Prostate gland (tissue), 2 donors: Measurements from ENCODE around the gene CFTR.

Experiments used
- POLR2A ChIP-seq: fragments of 450-650 bp; IDR thresholded peaks from one replicate; pipeline ENCODE4 v1.6.1; 2016; ENCODE audit warnings: antibody characterized with exemption, mild to moderate bottlenecking
- POLR2AphosphoS5 ChIP-seq: sonication (generic); formaldehyde crosslinking; IDR thresholded peaks from one replicate; pipeline ENCODE4 v1.6.1; 2017; ENCODE audit warnings: antibody characterized with exemption
- TF ChIP-seq, protein P1 (sequence below), 4 experiments: fragments of 200-600 bp in 2 of 4; fragments of 450-650 bp in 2 of 4; sonication (generic) in 2 of 4; IDR thresholded peaks; 1 replicate in 3 of 4; 2 replicates in 1 of 4; pipeline ENCODE4 v1.5.1; 2016 to 2019; ENCODE audit warnings: antibody characterized with exemption in 4 of 4, mild to moderate bottlenecking in 2 of 4, moderate library complexity in 2 of 4

DNA sequence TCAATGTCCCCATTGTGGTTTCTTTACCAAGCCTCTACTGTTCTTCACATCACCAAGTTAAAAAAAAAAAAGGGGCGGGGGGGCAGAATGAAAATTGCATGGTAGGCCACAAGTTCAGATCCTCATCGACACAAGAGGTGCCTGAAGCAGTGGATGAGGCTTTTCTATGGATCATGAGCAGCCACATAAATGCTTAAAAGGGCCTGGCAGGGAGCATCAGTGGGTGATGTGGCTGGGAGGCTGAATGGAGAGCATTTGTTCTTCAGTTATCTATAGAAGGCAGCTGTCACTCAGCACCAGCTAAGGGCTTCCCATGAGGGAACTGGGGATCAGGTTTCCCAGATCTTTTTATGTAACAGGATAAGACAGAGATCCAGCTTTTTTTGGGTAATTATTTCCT, 117.9 kb downstream of the CFTR start:
- no peak for TF ChIP-seq POLR2A
- TF ChIP-seq, protein P1, sequence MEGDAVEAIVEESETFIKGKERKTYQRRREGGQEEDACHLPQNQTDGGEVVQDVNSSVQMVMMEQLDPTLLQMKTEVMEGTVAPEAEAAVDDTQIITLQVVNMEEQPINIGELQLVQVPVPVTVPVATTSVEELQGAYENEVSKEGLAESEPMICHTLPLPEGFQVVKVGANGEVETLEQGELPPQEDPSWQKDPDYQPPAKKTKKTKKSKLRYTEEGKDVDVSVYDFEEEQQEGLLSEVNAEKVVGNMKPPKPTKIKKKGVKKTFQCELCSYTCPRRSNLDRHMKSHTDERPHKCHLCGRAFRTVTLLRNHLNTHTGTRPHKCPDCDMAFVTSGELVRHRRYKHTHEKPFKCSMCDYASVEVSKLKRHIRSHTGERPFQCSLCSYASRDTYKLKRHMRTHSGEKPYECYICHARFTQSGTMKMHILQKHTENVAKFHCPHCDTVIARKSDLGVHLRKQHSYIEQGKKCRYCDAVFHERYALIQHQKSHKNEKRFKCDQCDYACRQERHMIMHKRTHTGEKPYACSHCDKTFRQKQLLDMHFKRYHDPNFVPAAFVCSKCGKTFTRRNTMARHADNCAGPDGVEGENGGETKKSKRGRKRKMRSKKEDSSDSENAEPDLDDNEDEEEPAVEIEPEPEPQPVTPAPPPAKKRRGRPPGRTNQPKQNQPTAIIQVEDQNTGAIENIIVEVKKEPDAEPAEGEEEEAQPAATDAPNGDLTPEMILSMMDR (IDR thresholded peaks at IDR 0.05) = no peak
- no peak for TF ChIP-seq POLR2AphosphoS5
